HG02870 (cell line): ENCODE measurements around the gene RPL26.

ENCODE experiments used
- ATAC-seq: cut with Tn5 transposase; IDR thresholded peaks from one replicate; pipeline ENCODE4 v1.9.1; 2021; ENCODE audit warnings: mild to moderate bottlenecking, moderate library complexity; ENCODE audit not compliant: unreplicated experiment

Gene RPL26

DNA sequence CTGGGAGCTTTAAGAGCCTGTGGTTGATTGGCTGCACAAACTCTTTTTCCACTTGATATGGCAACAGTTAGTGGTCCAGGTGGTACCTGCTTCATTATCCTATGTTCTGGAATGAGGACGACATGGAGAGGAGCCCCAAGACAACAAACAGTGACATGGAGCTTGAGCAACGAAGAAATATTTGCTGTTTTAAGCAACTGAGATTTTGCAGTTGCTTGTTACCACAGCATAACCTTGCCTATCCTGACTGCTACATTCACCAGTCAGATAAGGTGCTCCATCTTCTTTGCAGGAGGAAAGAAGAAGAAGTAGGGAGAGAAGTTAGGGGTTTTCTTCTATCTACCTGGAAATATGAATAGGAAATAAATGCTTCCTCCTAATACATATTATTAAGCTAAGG is 50.9 kb downstream of the RPL26 start:
- no peak for ATAC-seq
